Activated naive CD8-positive, alpha-beta T cell (primary cell): ENCODE data around the gene PBX2.
A peak's percentile ranks its signal among the peaks of the same experiment; 100 is the strongest.

Source experiments
- H3K27ac Mint-ChIP-seq: one replicate; pipeline ENCODE4 v1.8.0; 2021; ENCODE audit warnings: mixed read lengths
- H3K27me3 Mint-ChIP-seq: one replicate; pipeline ENCODE4 v1.8.0; 2021; ENCODE audit warnings: mixed read lengths
- H3K36me3 Mint-ChIP-seq: one replicate; pipeline ENCODE4 v1.8.0; 2021; ENCODE audit warnings: mixed read lengths
- H3K4me1 Mint-ChIP-seq: one replicate; pipeline ENCODE4 v1.8.0; 2021; ENCODE audit warnings: low read depth, mixed read lengths
- H3K4me3 Mint-ChIP-seq: one replicate; pipeline ENCODE4 v1.8.0; 2021; ENCODE audit warnings: mild to moderate bottlenecking, mixed read lengths
- H3K9me3 Mint-ChIP-seq: one replicate; pipeline ENCODE4 v1.8.0; 2021; ENCODE audit warnings: low read depth, mixed read lengths

Gene PBX2

DNA sequence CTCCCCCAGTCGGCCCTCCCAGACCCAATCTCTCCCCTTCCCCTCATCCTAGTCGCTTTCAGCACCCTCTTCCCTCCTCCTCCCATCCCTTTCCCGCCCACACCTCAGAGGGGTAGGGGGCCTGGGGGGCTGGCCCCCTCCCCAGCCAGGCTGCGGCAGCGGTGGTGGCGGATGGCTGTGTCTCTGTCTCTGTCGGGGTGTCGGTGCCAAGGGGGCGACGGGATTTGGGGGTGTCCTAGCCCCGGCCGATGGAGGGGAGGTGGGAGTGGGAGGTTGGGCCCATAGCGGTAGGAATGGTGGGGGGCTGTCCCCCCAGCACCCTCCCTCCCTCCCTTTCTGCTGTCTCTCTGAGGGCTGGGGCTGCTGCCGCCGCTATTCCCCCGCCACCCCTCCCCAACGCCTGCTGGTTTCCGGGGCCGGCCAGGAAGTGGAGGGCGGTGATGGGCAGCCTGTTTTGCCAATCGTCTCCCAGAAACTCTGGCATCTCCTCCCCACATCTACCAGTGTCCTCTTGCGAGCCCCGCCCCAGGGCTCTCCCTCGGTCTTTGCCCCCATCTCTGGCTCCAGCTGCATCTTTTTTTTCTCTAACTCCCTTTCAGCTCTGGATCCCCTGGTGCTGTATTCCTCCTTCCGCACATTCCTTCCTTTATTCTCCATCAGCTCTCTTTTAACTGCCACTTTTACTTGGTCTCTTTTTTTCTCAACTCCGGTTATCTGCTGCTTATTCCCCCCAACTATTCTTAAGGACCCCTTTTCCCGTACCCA is 14.1 kb downstream of the PBX2 start, which contains the start of gene AGPAT1:
AGPAT1 (minus strand) TSS at position 374 of the 765 bp plus-strand sequence. CDS start 4,588 bp downstream, outside the sequence.
- Mint-ChIP-seq H3K4me3 (peak within 1 kb of the TSS; percentile 91), H3K27me3 (no peaks in the 10 kb centered on the region), H3K36me3 (peaks cover 6% of the 10 kb centered on the region), H3K4me1 (peaks cover 73% of the 10 kb centered on the region), H3K9me3 (no peaks in the 10 kb centered on the region), H3K27ac (peak within 1 kb of the TSS; percentile 90)

DNA sequence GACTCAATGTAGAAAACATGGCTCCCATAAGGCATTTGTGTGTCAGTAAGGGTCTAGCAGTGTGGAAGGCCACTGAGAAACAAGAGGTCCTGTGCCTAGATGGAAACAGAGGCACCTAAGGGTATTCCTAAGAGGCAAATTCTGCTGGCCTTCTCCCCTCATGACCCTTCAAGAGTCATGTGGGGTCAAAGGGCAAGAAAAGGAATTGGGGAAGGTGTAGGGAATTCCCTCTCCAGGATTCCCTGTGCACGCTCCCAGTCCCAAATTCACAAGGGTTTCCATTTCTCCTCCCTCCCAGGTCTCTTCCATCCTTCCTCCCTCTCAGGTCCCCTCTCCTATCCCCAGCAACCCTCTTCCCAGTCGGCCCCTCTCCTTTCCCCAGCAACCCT is 14.7 kb downstream of the PBX2 start:
- H3K27me3 Mint-ChIP-seq, result no peaks in the 10 kb centered on the region
- peaks cover 67% of the 10 kb centered on the region for H3K4me1 Mint-ChIP-seq
- H3K27ac Mint-ChIP-seq, result peak overlapping the region; percentile 78
- no peaks in the 10 kb centered on the region for H3K9me3 Mint-ChIP-seq
- H3K36me3 Mint-ChIP-seq, result peaks cover 3% of the 10 kb centered on the region
- H3K4me3 Mint-ChIP-seq, result peak overlapping the region; percentile 91

DNA sequence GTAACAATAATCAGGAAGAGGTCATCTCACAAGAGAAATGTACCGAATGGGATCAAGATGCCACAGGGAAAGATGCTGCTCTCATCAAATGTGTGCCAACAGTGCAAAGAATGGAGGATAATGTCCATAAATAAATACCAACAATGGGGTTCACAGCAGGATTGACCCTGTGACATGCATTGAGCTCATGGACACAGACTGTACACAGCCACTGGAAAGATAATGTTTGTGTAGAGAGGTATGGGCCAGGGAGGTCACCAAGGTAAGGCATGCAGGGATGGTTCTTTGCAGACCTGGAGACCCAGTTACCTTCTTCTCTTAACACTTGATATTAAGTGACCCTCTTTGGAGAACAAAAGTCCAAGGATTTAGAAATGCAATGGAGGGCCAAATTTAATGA is 15.6 kb downstream of the PBX2 start:
- peaks cover 59% of the 10 kb centered on the region for H3K4me1 Mint-ChIP-seq
- no peaks in the 10 kb centered on the region for H3K27me3 Mint-ChIP-seq
- no peaks in the 10 kb centered on the region for H3K9me3 Mint-ChIP-seq
- peak overlapping the region; percentile 83 for H3K27ac Mint-ChIP-seq
- H3K36me3 Mint-ChIP-seq, result peaks cover 3% of the 10 kb centered on the region
- peak overlapping the region; percentile 91 for H3K4me3 Mint-ChIP-seq

DNA sequence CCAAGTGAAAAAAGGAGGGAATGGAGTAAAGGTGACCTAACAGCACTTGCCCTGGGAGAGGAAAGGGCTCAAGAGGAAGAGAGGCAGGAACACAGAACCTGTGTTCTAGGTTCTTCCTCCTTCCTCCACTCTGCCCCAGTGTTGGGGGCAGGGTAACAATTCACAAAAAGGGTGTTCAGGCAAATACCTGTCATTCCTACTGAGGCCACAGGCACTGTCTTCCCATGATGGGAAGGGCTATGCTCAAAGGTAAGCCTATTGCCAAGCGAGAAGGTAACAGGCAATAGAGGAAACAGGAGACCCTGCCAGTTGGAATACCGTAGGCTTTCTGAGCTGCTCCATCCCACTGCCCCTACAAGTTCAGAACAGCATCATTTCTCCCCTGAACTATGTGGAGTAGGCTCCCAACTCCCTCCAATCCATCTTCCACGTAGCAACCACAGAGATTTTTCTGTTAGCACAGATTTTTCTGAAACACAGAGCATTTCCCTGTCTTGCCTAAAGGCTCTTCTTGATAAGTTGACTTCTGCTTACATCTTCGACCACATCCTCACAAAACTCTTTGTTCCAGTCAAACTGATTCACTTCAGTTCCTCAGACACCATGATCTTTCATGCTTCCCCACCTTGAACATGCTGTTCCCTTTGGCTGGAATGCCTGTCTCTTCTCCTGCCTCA is 16.8 kb downstream of the PBX2 start:
- Mint-ChIP-seq H3K4me3 (peak overlapping the region; percentile 91), H3K4me1 (peaks cover 51% of the 10 kb centered on the region), H3K27ac (peak overlapping the region; percentile 83), H3K36me3 (peaks cover 3% of the 10 kb centered on the region), H3K27me3 (no peaks in the 10 kb centered on the region), H3K9me3 (no peaks in the 10 kb centered on the region)

DNA sequence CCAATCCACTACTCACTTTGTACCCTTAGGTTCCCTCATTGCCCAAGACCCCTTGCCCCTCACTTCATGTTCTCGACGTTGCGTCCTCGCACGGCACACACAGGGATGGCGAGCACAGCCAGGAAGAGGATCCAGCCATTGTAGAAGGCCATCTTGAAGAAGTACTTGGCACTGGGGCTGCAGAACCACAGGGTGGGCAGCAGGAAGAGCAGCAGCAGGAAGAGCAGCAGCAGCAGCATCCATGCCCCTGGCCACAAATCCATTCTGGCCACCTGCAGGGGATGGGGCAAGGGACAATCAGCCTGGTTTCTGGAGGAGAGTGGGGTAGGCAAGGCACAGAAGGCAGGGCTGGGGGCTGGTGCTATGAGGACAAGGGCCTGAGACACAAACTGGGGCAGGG is 18.8 kb downstream of the PBX2 start:
- H3K36me3 Mint-ChIP-seq, result peaks cover 5% of the 10 kb centered on the region
- no peak overlapping the region for H3K27ac Mint-ChIP-seq
- H3K9me3 Mint-ChIP-seq, result no peaks in the 10 kb centered on the region
- no peak overlapping the region for H3K4me3 Mint-ChIP-seq
- H3K4me1 Mint-ChIP-seq, result peaks cover 36% of the 10 kb centered on the region
- H3K27me3 Mint-ChIP-seq, result no peaks in the 10 kb centered on the region

DNA sequence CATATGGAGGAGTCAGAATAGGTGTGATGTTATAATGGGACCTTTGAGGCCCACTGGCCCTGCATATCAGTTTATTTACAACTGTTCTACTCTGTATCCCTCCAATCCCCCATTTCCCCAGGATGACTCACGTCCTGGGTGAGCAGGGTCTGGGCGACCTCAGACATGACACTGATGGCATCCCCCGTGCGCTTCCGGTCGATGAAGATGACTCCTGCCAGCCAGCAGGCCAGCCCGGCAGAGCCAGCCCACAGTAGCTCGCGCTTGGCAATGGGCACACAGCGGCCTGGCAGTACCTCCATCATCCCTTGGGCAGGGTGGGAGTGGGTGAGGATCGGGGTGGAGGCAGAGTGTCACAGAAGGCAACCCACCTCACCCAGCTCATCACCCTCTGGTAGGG is 19.7 kb downstream of the PBX2 start:
- Mint-ChIP-seq H3K36me3 (peaks cover 5% of the 10 kb centered on the region), H3K4me3 (no peak overlapping the region), H3K27me3 (no peaks in the 10 kb centered on the region), H3K4me1 (peaks cover 32% of the 10 kb centered on the region), H3K27ac (no peak overlapping the region), H3K9me3 (no peaks in the 10 kb centered on the region)

DNA sequence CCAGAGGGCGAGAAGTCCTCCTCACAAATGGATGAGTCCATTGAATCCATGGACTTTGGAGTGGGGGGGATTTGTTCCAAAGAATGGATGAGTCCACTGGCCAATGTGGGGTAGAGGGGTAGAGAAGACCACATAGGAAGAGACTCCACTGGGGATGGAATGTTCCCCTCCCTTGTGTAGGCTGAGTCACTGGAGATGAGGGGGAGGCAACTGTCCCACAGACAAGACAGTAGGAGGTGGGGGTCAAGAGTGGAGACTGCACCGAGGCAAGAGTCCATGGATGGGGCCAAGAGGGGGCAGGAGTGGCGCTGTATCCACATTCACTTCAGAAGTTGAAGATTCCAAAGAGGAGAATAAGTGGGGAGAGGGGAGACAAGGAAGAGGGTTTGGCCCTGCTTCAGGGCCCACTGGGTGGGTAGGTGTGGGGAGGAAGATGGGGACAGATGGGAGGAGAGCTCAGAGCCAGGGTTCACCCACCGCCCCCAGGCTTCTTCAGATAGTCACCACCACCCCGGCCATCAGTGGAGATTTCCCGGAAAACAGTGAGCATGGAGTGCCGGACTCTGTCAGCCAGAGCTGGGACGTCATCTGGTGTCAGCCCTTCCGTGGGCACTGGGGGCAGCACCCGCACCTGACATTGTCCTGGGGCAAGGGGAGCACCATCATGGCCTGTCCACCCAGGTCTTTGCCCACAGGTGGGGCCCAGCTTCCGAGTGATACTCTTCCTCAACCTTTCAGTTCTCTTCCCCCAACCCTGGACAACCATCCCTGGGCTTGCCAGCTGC is 21.0 kb downstream of the PBX2 start:
- no peaks in the 10 kb centered on the region for H3K9me3 Mint-ChIP-seq
- peaks cover 8% of the 10 kb centered on the region for H3K36me3 Mint-ChIP-seq
- H3K4me1 Mint-ChIP-seq, result peaks cover 20% of the 10 kb centered on the region
- no peak overlapping the region for H3K4me3 Mint-ChIP-seq
- no peaks in the 10 kb centered on the region for H3K27me3 Mint-ChIP-seq
- H3K27ac Mint-ChIP-seq, result no peak overlapping the region

DNA sequence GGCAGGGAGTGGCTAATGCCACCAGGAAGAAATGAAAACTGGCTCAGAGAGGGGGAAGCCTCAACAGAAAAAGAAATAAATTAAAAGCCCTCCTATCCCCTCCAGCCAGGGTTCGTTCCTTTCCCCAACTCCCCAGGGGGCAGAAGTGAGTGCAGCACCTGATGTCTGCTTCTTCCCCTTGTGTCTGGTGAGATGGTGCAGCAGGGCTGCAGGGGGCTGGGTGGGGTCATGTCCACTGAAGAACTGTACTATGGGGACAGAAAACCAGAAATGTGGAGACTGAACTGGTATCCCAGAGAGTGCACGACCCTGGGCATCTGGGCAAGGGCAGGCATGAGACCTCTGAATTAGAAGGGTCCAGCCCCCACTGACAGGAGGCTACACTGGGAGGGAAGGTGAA is 21.7 kb downstream of the PBX2 start:
- Mint-ChIP-seq H3K4me3 (no peak overlapping the region), H3K27ac (no peak overlapping the region), H3K27me3 (no peaks in the 10 kb centered on the region), H3K4me1 (peaks cover 13% of the 10 kb centered on the region), H3K9me3 (no peaks in the 10 kb centered on the region), H3K36me3 (peaks cover 8% of the 10 kb centered on the region)

DNA sequence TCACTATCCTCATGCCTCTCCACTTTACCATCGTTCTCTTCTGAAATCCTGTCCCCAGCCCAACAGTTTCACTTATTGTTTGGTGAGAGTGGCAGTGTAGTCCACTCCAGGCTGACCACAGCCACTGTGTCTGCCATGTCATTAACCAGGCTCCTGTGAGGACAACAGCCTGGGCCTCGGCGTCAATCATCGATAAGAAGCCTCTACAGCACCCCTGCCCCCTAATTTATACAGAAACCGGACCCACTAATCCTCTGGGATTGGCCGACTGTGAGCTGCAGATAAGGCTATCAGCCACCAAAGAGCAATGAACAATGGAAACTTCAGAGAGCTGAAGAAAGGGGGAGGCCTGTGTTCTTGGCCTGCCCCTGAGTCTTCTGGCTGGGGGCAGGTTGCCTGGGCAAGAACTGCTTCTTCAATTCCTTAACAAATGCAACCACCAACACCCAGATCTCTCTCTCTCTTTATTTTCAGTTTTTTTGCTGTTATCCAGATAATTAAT is 22.2 kb downstream of the PBX2 start:
- peaks cover 8% of the 10 kb centered on the region for H3K36me3 Mint-ChIP-seq
- H3K4me1 Mint-ChIP-seq, result peaks cover 8% of the 10 kb centered on the region
- H3K4me3 Mint-ChIP-seq, result no peak overlapping the region
- H3K27me3 Mint-ChIP-seq, result no peaks in the 10 kb centered on the region
- H3K9me3 Mint-ChIP-seq, result no peaks in the 10 kb centered on the region
- no peak overlapping the region for H3K27ac Mint-ChIP-seq

DNA sequence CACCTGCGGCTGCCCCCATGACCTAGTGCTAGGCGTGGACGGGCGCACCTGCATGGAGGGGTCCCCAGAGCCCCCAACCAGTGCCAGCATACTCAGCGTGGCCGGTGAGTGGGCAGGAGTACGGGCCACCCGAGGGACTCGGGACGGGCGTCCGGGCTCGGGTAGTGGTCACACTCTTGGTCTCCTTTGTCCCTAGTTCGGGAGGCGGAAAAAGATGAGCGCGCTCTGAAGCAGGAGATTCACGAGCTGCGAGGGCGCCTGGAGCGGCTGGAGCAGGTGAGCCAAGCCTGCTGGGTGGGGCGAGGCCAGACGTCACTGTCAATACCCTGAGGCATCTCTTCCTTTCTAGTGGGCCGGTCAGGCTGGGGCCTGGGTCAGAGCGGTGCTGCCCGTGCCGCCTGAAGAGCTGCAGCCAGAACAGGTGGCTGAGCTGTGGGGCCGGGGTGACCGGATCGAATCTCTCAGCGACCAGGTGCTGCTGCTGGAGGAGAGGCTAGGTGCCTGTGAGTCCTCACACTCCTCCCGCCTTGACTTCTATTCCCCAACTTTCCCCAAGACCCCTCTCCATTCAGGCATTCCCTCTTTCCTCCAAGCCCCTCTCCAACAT is 22.7 kb downstream of the PBX2 start:
- peaks cover 3% of the 10 kb centered on the region for H3K4me1 Mint-ChIP-seq
- no peaks in the 10 kb centered on the region for H3K27me3 Mint-ChIP-seq
- no peak overlapping the region for H3K27ac Mint-ChIP-seq
- no peak overlapping the region for H3K4me3 Mint-ChIP-seq
- H3K9me3 Mint-ChIP-seq, result no peaks in the 10 kb centered on the region
- peaks cover 8% of the 10 kb centered on the region for H3K36me3 Mint-ChIP-seq

DNA sequence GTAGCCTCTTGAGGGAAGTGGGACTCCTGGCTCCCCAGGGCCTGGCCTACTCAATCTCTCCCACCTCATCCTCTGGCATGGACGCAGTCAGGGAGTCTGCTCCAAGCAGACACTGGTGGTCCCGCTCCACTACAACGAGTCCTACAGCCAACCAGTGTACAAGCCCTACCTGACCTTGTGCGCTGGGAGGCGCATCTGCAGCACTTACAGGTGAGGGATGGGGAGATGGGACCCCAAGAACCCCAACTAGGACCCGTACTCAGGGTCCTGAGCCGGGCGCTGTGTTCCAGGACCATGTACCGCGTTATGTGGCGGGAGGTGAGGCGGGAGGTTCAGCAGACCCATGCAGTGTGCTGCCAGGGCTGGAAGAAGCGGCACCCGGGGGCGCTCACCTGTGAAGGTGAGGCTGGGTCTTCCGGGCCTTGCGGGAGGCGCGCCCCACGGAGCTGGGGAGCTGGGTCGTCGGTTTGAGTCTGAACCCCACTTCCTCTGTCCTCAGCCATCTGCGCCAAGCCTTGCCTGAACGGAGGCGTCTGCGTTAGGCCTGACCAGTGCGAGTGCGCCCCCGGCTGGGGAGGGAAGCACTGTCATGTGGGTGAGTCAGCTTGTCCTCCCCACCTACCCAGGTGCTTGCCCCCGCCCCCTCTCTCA is 23.5 kb downstream of the PBX2 start:
- Mint-ChIP-seq H3K36me3 (peaks cover 8% of the 10 kb centered on the region), H3K9me3 (no peaks in the 10 kb centered on the region), H3K27me3 (no peaks in the 10 kb centered on the region), H3K27ac (no peak overlapping the region), H3K4me1 (peaks cover 3% of the 10 kb centered on the region), H3K4me3 (no peak overlapping the region)

DNA sequence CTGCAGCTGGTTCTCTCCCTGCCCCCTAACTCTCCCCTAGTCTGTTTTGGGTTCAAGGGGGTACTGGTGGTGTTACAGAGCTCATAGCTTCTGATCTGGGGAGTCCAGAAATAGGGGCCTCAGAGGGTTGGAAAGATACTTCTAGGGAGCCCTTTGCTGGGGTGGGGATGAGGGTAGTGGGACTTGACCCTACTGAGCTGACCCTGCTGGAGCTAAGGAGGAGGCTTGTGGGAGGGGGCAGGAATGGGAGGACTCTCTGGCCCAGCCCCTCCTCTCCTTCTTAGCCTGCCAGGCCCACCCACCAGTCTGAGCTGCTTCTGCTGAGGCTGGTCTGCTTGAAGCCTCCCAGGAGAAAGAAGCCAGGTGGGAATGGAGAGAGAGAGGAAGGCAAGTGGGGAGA is 25.7 kb downstream of the PBX2 start, which contains the start of gene EGFL8:
EGFL8 (plus strand) TSS at position 301 of the 400 bp plus-strand sequence. CDS start 1,571 bp downstream, outside the sequence.
- Mint-ChIP-seq H3K4me3 (no peak within 1 kb of the TSS), H3K27ac (no peak within 1 kb of the TSS), H3K27me3 (no peaks in the 10 kb centered on the region), H3K36me3 (peaks cover 5% of the 10 kb centered on the region), H3K4me1 (no peaks in the 10 kb centered on the region), H3K9me3 (no peaks in the 10 kb centered on the region)

DNA sequence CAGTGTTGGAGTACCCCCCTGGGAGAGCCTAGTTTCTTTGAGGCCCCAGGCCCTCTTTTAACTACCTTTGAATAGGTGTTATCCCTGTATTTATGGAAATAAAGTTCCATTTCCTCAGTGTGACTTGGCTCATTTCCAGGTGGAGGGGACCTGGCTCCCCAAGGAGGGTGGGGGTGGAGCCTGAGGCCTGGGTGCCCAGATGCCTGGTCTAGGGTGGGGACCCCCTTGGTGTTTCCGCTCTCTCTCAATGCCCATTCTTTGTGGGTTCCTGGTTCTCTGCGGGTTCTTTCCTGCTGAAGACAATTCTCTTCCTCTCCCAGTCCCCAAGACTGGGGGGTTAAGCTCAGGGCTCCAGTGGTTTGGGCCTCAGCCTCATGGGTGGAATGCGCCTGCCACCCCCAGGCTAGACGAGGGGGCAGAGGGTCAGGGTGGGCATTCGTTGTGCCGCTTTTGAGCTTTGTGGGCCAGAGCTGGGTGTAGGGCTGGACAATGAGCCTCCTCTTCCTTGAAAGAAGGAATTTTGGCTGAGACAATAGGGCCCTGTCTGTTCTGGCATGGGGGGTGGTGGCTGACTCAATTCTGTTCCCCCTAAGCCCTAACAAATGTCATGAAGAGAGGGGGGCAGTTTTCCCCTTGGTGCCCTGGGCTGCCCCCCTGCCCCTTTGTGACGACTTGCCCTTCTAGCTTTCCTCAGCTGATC is 26.3 kb downstream of the PBX2 start:
- no peak overlapping the region for H3K4me3 Mint-ChIP-seq
- no peaks in the 10 kb centered on the region for H3K9me3 Mint-ChIP-seq
- H3K27ac Mint-ChIP-seq, result no peak overlapping the region
- H3K4me1 Mint-ChIP-seq, result no peaks in the 10 kb centered on the region
- H3K36me3 Mint-ChIP-seq, result peaks cover 5% of the 10 kb centered on the region
- no peaks in the 10 kb centered on the region for H3K27me3 Mint-ChIP-seq

DNA sequence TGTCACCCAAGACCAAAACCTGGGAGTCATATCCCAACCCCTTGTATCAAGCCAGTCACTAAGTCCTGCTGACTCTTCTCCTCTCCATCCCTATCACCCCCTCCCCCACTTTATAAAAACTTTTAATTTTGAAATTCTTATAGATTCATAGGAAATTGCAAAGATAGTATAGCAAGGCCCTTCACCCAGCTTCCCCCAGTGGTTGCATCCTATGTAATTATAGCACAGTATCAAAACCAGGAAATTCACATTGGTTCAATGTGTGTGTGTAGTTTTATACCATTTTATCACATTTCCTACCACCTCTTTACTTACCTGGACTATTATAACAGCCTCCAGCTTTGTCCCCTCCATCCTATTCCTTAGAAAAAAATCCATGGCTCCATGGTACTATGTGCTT is 31.9 kb downstream of the PBX2 start:
- peaks cover 12% of the 10 kb centered on the region for H3K36me3 Mint-ChIP-seq
- peaks cover 28% of the 10 kb centered on the region for H3K4me1 Mint-ChIP-seq
- H3K4me3 Mint-ChIP-seq, result no peak overlapping the region
- no peaks in the 10 kb centered on the region for H3K27me3 Mint-ChIP-seq
- no peak overlapping the region for H3K27ac Mint-ChIP-seq
- H3K9me3 Mint-ChIP-seq, result no peaks in the 10 kb centered on the region
